OCI-M2 (cell line): Measurements from ENCODE around the gene PCDHB14.
"Not testable (repeated sequence)": the region's sequence is repeated elsewhere in the genome, so short reads cannot be mapped to it uniquely, and the experiment has no call there.

ENCODE experiments used
- DNase-seq: peaks from one replicate; lab custom pipeline; 2025; ENCODE audit not compliant: unreplicated experiment; lab: John Stamatoyannopoulos, UW

PCDHB14 gene

DNA sequence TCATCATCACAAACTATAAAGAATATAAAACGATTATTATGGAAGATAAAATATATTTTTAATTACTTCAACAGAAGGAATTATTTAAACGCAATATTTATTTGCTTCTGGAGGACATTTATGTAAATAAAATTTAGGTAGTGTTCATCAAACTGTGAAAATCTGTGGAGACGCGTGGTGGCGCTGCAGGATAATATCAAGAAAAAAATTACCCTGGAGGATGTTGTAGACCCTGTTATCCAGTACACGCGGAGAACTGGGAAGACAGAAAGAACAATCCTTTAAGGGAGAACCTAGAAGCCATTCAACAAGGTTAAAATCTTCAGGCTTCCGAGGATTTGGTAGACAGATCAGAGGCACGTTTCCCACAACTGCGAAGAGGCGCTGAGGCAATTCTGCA is 14.7 kb upstream of the PCDHB14 start, which contains the start of gene PCDHB12:
TSS of gene PCDHB12 (plus strand) at position 242 of the 400 bp plus-strand sequence. CDS start 189 bp downstream, outside the sequence.
- no peak for DNase-seq

DNA sequence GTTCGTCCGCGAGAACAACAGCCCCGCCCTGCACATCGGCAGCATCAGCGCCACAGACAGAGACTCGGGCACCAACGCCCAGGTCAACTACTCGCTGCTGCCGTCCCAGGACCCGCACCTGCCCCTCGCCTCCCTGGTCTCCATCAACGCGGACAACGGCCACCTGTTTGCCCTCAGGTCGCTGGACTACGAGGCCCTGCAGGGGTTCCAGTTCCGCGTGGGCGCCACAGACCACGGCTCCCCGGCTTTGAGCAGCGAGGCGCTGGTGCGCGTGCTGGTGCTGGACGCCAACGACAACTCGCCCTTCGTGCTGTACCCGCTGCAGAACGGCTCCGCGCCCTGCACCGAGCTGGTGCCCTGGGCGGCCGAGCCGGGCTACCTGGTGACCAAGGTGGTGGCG is 12.9 kb upstream of the PCDHB14 start:
- not testable (repeated sequence) for DNase-seq

GRCh38 chr5:141210849-141211248 is 12.3 kb upstream of the PCDHB14 start:
- not testable (repeated sequence) for DNase-seq

DNA sequence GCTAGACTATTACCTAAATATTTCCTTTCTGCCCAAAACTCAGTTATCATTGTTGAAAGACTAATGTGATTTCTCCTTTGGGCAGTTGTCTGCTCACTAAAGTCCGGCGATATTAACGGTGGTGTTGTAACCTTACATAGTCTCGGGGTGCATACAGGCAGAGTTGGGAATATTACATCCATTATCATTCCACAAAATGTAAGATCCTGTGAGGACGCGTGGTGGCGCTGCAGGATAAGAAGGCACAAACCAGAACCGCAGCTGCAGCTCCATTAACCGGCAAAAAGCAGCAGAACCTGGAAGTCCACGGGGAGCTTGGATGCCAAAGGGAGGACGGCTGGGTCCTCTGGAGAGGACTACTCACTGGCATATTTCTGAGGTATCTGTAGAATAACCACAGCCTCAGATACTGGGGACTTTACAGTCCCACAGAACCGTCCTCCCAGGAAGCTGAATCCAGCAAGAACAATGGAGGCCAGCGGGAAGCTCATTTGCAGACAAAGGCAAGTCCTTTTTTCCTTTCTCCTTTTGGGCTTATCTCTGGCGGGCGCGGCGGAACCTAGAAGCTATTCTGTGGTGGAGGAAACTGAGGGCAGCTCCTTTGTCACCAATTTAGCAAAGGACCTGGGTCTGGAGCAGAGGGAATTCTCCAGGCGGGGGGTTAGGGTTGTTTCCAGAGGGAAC is 9.3 kb upstream of the PCDHB14 start, which contains the start of gene PCDHB13:
TSS of gene PCDHB13 (plus strand) at position 264 of the 684 bp plus-strand sequence. CDS start at position 469, 205 bp downstream.
- DNase-seq: not testable (repeated sequence)

GRCh38 chr5:141214583-141214982 is 8.6 kb upstream of the PCDHB14 start:
- DNase-seq: not testable (repeated sequence)

DNA sequence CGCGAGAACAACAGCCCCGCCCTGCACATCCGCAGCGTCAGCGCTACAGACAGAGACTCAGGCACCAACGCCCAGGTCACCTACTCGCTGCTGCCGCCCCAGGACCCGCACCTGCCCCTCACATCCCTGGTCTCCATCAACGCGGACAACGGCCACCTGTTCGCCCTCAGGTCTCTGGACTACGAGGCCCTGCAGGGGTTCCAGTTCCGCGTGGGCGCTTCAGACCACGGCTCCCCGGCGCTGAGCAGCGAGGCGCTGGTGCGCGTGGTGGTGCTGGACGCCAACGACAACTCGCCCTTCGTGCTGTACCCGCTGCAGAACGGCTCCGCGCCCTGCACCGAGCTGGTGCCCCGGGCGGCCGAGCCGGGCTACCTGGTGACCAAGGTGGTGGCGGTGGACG is 7.6 kb upstream of the PCDHB14 start:
- not testable (repeated sequence) for DNase-seq

- not testable (repeated sequence) for DNase-seq
Measured at GRCh38 chr5:141216035-141216434, 7.1 kb upstream of the PCDHB14 start.

- not testable (repeated sequence) for DNase-seq
Measured at GRCh38 chr5:141224844-141225243, 1.7 kb downstream of the PCDHB14 start.

DNA sequence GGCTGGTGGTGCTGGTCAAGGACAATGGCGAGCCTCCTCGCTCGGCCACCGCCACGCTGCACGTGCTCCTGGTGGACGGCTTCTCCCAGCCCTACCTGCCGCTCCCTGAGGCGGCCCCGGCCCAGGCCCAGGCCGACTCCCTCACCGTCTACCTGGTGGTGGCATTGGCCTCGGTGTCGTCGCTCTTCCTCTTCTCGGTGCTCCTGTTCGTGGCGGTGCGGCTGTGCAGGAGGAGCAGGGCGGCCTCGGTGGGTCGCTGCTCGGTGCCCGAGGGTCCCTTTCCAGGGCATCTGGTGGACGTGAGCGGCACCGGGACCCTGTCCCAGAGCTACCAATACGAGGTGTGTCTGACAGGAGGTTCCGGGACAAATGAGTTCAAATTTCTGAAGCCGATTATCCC is 2.3 kb downstream of the PCDHB14 start:
- not testable (repeated sequence) for DNase-seq

- no peak for DNase-seq
Measured at GRCh38 chr5:141234109-141234667, 11.0 kb downstream of the PCDHB14 start.

DNA sequence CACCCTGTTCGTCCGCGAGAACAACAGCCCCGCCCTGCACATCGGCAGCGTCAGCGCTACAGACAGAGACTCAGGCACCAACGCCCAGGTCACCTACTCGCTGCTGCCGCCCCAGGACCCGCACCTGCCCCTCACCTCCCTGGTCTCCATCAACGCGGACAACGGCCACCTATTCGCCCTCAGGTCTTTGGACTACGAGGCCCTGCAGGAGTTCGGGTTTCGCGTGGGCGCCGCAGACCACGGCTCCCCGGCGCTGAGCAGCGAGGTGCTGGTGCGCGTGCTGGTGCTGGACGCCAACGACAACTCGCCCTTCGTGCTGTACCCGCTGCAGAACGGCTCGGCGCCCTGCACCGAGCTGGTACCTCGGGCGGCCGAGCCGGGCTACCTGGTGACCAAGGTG is 12.8 kb downstream of the PCDHB14 start:
- not testable (repeated sequence) for DNase-seq

DNA sequence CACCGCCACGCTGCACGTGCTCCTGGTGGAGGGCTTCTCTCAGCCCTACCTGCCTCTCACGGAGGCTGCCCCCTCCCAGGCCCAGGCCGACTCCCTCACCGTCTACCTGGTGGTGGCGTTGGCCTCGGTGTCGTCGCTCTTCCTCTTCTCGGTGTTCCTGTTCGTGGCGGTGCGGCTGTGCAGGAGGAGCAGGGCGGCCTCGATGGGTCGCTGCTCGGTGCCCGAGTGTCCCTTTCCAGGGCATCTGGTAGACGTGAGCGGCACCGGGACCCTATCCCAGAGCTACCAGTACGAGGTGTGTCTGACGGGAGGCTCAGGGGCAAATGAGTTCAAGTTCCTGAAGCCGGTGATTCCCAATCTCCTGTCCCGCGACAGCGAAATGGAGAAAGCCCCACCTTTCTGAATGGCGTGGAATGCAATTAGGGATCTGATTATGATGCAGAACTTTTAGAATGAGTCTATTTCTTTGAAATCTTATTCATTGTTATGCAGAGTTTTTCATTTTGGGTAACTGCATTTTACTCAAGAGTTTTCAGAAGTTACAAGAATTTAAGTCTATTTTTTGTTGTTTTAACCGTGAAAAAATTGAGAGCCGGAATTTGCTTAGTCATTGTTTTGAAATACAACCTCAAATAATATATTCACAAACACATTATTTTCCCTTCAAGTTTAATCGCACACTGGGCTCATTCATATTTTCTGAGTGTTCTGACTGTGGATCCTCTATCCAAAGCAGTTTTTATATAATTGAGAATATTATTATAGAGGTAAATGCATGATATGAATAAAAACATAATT is 13.6 kb downstream of the PCDHB14 start:
- no peak for DNase-seq

DNA sequence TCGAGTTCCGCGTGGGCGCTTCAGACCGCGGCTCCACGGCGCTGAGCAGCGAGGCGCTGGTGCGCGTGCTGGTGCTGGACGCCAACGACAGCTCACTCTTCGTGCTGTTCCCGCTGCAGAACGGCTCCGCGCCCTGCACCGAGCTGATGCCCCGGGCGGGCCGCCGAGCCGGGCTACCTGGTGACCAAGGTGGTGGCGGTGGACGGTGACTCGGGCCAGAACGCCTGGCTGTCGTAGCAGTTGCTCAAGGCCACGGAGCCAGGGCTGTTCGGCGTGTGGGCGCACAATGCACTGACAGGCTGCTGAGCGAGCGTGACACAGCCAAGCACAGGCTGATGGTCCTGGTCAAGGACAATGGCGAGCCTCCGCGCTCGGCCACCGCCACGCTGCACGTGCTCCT is 18.4 kb downstream of the PCDHB14 start:
- no peak for DNase-seq

DNA sequence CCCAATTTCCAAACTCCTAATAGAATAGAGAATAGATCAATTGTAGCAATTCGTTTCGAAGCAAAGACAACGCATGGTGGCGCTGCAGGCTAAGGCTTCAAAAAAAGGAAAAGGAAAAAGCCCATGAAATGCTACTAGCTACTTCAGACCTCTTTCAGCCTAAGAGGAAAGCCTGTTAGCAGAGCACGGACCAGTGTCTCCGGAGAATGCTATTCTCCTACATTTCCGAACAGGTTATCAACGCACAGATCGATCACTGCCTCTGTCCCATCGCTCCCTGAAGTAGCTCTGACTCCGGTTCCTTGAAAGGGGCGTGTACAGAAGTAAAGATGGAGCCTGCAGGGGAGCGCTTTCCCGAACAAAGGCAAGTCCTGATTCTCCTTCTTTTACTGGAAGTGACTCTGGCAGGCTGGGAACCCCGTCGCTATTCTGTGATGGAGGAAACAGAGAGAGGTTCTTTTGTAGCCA is 22.1 kb downstream of the PCDHB14 start, which contains the start of gene PCDHB15:
TSS of gene PCDHB15 (plus strand) at position 146 of the 468 bp plus-strand sequence. CDS start at position 330, 184 bp downstream.
- no peak for DNase-seq

GRCh38 chr5:141246971-141247370 is 23.8 kb downstream of the PCDHB14 start:
- not testable (repeated sequence) for DNase-seq

GRCh38 chr5:141247434-141247833 is 24.3 kb downstream of the PCDHB14 start:
- not testable (repeated sequence) for DNase-seq

- DNase-seq: no peak
Measured at GRCh38 chr5:141250576-141250975, 27.4 kb downstream of the PCDHB14 start.

- no peak for DNase-seq
Measured at GRCh38 chr5:141258464-141258863, 35.3 kb downstream of the PCDHB14 start.

DNA sequence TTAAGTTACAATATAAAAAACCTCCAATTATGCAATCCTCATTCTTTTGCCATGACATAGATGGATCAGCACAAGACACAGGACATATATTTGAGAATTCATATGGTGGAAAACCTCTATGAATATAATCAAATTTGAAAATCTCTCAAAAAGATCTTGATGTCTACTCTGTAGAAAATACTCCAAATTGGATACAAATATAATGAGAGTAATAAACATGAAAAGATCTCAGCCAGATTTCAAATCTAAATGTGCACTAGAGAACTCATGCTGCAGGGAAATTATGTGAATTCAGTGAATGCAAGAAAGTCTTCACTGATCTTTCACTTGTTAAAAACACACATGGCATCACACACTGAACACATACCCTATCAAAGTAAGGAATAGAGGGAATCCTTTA is 35.8 kb downstream of the PCDHB14 start:
- DNase-seq: no peak

DNA sequence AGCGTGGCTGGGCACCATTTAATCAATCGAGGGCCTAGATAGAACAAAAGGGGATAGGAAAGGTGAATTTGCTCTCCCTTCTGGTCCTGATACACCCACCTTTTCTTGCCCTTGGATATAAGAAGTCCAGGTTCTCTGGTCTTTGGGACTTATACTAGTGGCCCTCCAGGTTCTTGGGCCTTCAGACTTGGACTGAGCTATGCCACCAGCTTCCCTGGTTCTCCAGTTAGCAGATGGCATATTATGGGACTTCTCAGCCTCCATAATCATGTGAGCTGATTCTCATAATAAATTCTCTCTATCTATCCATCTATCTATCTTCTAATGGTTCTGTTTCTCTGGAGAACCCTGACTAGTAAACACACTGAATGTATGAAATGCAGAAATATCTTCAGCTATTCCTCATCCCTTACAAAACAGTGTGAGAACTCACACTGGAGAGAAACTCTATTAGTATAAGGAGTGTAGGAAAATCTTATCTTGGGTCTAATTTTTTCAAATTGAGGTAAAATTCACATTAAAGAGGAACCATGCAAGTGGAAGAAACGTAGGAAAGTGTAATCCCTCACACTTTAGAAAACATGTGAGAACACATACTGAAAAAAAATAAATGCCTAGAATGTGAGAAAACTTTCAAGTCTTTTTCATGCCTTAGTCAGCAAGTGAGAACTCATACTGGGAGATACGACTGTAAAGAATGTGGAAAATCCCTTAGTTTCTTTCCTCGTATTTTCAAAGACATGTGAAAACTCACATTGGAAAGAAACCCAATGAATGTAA is 37.5 kb downstream of the PCDHB14 start:
- no peak for DNase-seq

DNA sequence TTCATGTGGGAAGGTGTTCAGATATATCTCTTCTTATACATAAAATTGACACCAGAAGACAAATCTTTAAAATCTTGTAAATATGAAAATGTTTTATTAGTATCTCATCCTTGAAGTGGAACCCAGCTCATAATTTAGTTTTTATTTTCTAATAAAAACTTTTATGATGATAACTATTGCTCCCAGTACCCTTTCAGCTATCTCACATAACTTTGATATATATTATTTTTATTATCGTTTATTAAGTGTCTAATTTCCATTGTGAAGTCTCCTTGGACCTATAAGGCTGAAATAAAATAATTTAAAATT is 38.0 kb downstream of the PCDHB14 start:
- no peak for DNase-seq
